Measurements from ENCODE around the gene CCNI2.

The CCNI2 gene

GRCh38 chr5:132775476-132775961 lies 28.3 kb downstream of the CCNI2 start:
- DNase-seq (ENCODE audit: low read depth), result no peak
- H3K4me3 ChIP-seq (ENCODE audit: low read depth, low read length), result no peak overlapping the region
- TF ChIP-seq CTCF (IDR thresholded peaks at IDR 0.05; ENCODE audit: control insufficient read depth, extremely low read depth, insufficient read depth), result no peak

GRCh38 chr5:132776131-132776937 lies 29.1 kb downstream of the CCNI2 start:
- peak overlapping the region; percentile 75 for H3K4me3 ChIP-seq (ENCODE audit: low read depth, low read length)
- no peak for DNase-seq (ENCODE audit: low read depth)
- no peak for TF ChIP-seq CTCF (IDR thresholded peaks at IDR 0.05; ENCODE audit: control insufficient read depth, extremely low read depth, insufficient read depth)

GRCh38 chr5:132776938-132777208 lies 29.6 kb downstream of the CCNI2 start:
- TF ChIP-seq CTCF (IDR thresholded peaks at IDR 0.05; ENCODE audit: control insufficient read depth, extremely low read depth, insufficient read depth), result no peak
- peak overlapping the region; percentile 75 for H3K4me3 ChIP-seq (ENCODE audit: low read depth, low read length)
- no peak for DNase-seq (ENCODE audit: low read depth)

- peak within 1 kb of the TSS; percentile 75 for H3K4me3 ChIP-seq (ENCODE audit: low read depth, low read length)
- no peak for DNase-seq (ENCODE audit: low read depth)
- no peak for TF ChIP-seq CTCF (IDR thresholded peaks at IDR 0.05; ENCODE audit: control insufficient read depth, extremely low read depth, insufficient read depth)
Measured at GRCh38 chr5:132777209-132778069, 30.2 kb downstream of the CCNI2 start, which contains the start of gene SEPTIN8. Gene SEPTIN8 (minus strand): TSS chr5:132777239. CDS start chr5:132777137, 102 bp downstream.

GRCh38 chr5:132778129-132778528 lies 30.9 kb downstream of the CCNI2 start:
- TF ChIP-seq CTCF (IDR thresholded peaks at IDR 0.05; ENCODE audit: control insufficient read depth, extremely low read depth, insufficient read depth), result no peak
- H3K4me3 ChIP-seq (ENCODE audit: low read depth, low read length), result peak overlapping the region; percentile 75
- DNase-seq (ENCODE audit: low read depth), result no peak

- TF ChIP-seq CTCF (IDR thresholded peaks at IDR 0.05; ENCODE audit: control insufficient read depth, extremely low read depth, insufficient read depth), result no peak
- DNase-seq (ENCODE audit: low read depth), result no peak
- no peak overlapping the region for H3K4me3 ChIP-seq (ENCODE audit: low read depth, low read length)
Measured at GRCh38 chr5:132778856-132779255, 31.6 kb downstream of the CCNI2 start.
